Superior temporal gyrus (tissue), 1 donor: Measurements from ENCODE around the gene UBL7.
"Not testable (repeated sequence)": the region's sequence is repeated elsewhere in the genome, so short reads cannot be mapped to it uniquely, and the experiment has no call there.

Source experiments
- DNase-seq: peaks from one replicate; pipeline ENCODE4 v3.0.0-alpha.2; 2016; ENCODE audit errors: extremely low spot score

UBL7 gene, protein sequence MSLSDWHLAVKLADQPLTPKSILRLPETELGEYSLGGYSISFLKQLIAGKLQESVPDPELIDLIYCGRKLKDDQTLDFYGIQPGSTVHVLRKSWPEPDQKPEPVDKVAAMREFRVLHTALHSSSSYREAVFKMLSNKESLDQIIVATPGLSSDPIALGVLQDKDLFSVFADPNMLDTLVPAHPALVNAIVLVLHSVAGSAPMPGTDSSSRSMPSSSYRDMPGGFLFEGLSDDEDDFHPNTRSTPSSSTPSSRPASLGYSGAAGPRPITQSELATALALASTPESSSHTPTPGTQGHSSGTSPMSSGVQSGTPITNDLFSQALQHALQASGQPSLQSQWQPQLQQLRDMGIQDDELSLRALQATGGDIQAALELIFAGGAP

DNA sequence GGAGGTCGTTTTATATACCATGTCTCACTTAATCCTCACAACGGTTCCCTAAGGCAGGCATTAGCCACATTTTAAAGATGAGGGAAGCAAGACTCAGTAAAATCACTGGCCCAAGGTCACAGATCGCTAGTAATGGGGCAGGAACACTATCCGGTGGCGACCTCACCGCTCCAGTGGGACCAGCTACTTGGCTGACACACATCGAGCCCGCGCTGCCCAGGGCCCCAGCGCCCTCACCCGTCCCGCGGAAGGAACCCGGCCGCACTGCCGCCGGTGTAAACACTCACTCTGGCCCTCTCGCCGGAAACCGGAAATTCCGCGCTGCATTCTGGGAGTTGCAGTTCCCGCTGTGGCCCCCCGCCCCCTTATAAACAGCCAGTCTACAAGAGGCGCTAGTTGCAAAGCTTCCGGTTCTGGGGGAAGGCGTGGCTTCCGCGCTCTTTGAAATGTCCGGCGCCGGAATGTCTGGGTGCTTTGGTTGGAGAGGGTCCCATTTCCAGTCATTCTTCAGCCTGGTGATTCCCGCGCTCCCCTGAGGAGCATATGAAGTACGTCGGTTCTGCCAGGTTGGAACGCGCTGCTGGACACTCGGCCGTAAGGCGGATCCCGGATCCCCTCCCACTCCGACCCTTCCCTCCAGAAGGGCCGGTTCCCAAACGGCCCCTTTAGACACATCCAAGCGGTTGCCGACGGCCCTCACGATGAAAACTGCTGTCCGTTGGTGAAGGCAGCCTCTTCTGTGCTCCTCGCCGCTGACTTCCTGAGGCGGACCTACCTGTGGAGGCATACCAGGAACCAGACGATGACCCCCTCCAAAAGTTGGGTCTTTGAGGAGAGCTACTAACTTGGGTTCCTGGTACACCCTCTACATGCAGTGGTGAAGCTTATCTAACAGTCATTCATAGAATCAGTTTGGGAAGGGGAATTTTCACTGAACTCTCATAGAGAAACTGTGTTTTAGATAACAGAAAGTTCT is at the start of gene UBL7:
Gene UBL7, minus strand, starts transcription at position 290 of the 976 bp plus-strand sequence. CDS start 2,293 bp downstream, outside the sequence.
- peak; percentile 98 for DNase-seq

- DNase-seq: no peak
Observed at GRCh38 chr15:74506515-74506840, 45.5 kb upstream of the UBL7 start.

DNA sequence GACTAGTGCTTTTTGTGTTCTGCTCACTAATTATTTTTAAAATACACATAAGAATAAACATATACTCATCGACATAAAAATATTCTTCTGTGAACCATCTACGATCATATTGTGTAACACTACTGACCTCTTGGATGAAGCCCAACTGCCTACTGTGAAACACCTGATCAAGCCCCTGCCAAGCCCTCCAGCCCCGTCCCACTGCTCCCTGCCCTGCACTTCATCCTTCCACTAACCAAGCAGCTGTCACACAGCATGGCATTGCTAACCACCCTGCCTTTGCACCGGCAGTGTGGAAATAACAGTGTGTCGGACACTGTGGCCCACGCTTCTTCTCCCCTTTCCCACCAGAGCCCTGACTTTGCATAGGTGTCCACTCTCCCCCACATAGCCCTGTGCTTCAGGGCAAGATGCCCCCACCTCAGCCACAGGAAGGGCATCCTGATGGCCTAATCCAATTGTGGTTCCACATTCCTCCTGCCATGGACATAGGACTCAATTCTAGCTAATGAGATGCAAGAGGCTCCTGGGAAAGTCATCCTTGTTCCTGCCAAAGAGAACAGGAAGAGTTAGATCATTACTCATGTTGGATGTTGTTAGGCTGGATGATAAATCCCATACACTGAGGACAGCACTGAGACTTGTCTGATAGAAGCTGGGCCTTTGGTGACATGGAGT is 45.0 kb upstream of the UBL7 start:
- DNase-seq: no peak

DNA sequence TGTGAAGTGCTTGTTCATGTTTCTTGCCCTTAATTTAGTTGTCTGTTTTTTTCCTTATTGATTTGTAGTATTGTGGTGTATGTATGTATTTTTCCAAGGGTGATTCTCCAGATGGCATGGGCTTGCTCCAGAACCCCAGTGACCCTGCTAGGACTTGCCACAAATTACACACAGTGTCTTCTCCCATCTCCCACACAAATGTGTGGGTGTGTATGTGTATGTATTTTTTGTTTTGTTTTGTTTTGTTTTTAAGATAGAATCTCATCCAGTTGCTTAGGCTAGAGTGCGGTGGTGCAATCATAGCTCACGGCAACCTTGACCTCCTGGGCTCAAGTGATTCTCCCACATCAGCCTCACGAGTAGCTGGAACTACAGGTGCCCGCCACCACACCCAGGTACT is 43.9 kb upstream of the UBL7 start:
- DNase-seq: no peak

GRCh38 chr15:74504418-74504817 is 43.5 kb upstream of the UBL7 start:
- no peak for DNase-seq

GRCh38 chr15:74502301-74502700 is 41.3 kb upstream of the UBL7 start:
- DNase-seq: no peak

DNA sequence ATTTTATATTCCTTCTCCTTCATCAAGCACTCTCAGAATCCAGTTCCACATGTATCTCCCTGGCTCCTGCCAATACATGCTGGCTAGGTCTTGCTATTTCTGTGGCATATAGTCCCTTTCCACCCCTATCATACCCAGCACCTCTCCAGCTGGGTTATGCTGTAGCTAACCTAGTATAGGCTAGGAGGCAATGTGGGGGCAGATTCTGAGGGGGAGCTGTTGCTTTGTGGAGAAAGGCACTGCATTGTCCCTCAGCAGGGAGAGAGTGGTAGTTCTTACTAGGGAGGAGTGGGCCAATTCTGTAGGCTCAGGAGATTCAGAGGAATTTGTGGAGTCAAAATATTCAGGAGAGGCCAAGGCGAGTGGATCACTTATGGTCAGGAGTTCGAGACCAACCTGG is 39.4 kb upstream of the UBL7 start:
- DNase-seq: no peak

DNA sequence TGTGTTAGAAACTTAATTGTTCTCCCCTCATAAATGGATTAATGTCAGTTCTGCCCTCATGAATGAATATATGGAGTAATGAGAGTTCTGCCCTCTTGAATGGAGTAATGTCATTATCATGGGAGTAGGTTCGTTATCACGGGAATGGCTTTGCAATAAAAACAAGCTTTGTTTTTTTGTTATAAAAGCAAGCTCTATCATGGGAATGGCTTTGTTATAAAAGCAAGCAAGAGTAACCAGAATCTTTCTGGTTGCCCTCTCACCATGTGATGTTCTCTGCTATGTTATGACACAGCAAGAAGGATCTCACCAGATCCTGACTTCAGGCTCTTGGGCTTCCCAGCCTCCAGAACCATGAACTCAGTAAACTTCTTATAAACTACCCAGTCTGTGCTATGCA is 38.4 kb upstream of the UBL7 start:
- no peak for DNase-seq

GRCh38 chr15:74497584-74497983 is 36.6 kb upstream of the UBL7 start:
- DNase-seq: no peak

DNA sequence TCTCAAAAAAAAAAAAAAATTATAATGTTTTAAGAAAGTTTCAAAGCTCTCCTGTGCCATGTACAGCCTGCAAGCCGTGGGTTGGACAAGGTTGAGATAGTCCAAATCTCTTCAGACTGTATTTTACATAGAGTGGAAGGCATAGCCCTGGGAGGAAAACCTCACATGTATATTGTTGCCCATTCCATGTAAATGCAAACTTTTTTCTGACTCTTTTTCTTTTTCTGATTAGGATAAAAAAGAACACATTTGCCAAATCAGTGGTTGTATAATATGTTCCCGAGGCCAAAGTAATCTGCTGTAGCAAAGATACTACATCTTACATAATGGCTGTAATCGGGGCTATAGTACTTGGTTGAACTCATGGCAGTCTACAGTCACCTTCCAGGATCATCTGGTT is 35.7 kb upstream of the UBL7 start:
- DNase-seq: no peak

- DNase-seq: no peak
Observed at GRCh38 chr15:74490339-74490689, 29.4 kb upstream of the UBL7 start.

DNA sequence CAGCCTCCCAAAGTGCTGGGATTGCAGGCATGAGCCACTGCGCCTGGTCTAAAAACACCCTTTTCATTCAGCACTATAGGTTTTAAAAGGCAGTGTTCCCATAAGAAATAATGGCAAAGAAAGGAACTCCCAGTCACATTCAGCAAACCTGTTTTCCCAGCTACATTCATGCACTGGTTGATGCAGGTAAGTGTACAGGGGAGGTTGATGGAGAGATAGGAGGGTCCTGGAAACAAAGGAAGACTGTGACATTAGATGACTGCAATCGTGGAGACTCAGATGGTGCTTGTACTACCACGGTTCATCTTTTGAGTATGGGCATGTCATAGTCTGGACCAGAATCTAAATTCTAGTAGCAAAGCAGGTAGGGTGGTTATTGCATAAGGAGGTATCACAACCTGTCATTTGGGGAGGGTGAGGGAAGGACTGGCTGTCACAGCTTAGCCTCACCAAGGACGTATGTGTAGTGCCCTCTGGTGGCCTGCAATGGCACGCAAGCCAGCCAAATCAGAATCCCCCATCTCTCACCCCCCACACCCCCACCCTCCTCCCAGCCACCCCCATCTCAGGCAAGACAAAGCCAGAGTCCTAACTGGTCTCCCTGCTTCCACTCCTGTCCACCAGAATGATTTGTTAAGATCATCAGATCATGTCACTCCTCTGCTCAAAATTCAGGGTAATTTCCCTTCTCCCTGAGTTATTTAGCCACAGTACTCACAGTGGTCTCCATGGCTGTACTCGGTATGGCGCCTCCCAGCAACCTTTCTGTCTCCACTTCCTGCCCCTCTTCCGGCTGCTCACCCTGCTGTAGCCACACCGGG is 28.8 kb upstream of the UBL7 start:
- peak; percentile 58 for DNase-seq

- no peak for DNase-seq
Observed at GRCh38 chr15:74488776-74489175, 27.8 kb upstream of the UBL7 start.

DNA sequence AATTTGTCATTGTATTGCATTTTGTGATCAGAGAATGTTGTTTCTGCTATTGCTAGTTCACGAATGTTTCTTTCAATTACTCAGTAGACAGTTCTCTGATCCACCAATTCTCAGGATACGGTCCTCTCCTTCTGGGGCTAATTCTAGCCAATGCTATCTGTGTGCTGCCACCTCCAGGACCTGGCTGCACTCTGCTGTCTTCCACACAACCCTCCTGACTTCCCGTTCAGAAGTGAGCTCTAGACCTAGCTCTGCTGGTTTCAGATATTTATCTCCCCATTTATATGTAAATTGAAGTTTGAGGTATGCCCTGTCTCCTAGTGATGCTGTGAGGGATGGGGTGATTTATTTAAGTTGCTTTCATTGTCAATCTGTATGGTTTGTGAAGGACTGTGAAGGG is 21.7 kb upstream of the UBL7 start:
- no peak for DNase-seq

GRCh38 chr15:74480364-74480763 is 19.4 kb upstream of the UBL7 start:
- DNase-seq: not testable (repeated sequence)

GRCh38 chr15:74471621-74472020 is 10.7 kb upstream of the UBL7 start:
- DNase-seq: not testable (repeated sequence)

DNA sequence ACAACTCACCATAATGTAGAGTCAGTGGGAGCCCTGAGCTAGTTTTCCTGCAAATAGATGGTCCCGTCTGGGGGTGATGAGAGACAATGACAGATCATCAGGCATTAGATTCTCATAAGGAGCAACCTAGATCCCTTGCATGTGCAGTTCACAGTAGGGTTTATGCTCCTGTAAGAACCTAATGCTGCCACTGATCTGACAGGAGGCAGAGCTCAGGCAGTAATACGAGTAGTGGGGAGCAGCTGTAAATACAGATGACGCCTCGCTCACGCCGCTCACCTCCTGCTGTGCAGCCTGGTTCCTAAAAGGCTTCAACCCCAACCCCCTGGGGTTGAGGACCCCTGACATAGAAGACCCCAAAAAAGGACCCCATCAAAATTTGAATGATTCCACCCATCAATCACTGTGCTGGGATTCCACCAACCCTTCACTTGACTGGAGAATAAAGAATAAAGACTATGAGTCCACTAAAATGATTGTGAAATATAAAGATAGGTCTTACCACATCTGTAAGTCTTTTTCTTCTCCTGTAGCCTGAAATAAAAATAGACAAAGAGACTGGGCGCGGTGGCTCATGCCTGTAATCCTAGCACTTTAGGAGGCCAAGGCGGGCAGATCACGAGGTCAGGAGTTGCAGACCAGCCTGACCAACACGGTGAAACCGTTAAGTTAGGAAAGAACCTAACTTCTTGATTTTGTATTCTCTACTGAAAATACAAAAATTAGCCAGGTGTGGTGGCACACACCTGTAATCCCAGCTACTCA is 9.9 kb upstream of the UBL7 start:
- no peak for DNase-seq

DNA sequence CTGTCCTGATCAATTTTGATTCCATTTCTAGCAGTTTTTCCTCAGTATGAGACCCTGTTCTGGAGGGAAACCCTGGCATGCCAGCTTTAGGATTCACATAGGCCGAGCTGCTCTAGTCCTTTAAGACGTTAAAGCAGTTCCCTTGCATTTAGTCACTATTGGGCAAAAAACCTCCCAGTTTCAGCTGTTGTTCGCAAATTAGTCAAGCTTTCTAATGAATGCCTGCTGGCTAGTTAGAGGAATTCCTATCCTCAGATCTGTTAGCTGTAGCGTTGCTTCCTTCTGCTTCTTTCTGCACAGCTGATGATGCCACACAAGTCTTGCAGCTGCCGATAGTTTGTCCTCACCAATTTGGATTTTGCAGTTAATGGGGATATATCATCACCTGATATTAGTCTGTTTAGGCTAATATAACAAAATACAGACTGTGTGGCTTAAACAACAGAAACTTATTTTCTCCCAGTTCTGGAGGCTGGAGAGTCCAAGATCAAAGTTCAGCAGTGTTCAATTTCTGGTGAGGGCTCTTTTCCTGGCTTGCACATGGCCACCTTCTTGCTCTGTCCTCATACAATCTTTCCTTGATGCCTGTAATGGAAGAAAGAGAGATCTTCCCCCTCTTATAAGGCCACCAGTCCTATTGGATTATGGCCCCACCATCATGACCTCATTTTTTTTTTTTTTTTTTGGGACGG is 7.5 kb upstream of the UBL7 start:
- no peak for DNase-seq

- DNase-seq: no peak
Observed at GRCh38 chr15:74466570-74466969, 5.6 kb upstream of the UBL7 start.

GRCh38 chr15:74464897-74465296 is 3.9 kb upstream of the UBL7 start:
- DNase-seq: no peak
